ENCODE data around the gene FAM72D. TPM values are rescaled to one million over a fixed set of nuclear protein-coding genes. Genes with fewer than 3 reads are reported as not detected.
"Not testable (repeated sequence)": the region's sequence is repeated elsewhere in the genome, so short reads cannot be mapped to it uniquely, and the experiment has no call there.

The FAM72D gene
- total RNA-seq, 3 donors from 2014 or later (not counting 1 experiment from before 2014, with no cell fraction given) = 0.39 TPM; not detected in 2

GRCh38 chr1:145161046-145161752 lies 65.4 kb downstream of the FAM72D start:
- H3K4me1 Mint-ChIP-seq; H3K27me3 Mint-ChIP-seq (ENCODE audit: low read depth in 2 of 2); H3K36me3 Mint-ChIP-seq; H3K4me1 ChIP-seq (ENCODE audit: control insufficient read depth, insufficient read depth, low read length); DNase-seq; H3K27ac ChIP-seq (ENCODE audit: low read length); H3K27ac Mint-ChIP-seq; H3K27me3 ChIP-seq (ENCODE audit: control insufficient read depth, insufficient read depth, low read length); intact Hi-C loops (cut with micrococcal nuclease); H3K9me3 ChIP-seq (ENCODE audit: control insufficient read depth, insufficient read depth, low read length); H3K4me3 ChIP-seq (ENCODE audit: low read length); H3K9me3 Mint-ChIP-seq; H3K4me3 Mint-ChIP-seq; H3K36me3 ChIP-seq (ENCODE audit: control insufficient read depth, insufficient read depth, low read length): not testable (repeated sequence)
- ATAC-seq = peak; percentile 27 to 66 (median 45)
- no CpG with 5 or more reads among the region's 26 CpGs for WGBS (ENCODE audit: insufficient coverage)

Other genes with a start within 250 kb of the FAM72D start
- gene SRGAP2B, start 646 bp upstream of the FAM72D start, total RNA-seq = 10 to 100 TPM; 11.9 to 21.3 (median 18.2) TPM
- gene PPIAL4D, start 146.2 kb downstream of the FAM72D start, total RNA-seq = not detected

Data from natural killer cell (primary cell).